Fibroblast of gingiva (primary cell): ENCODE data around the gene GUCA2B.

Experiments
- DNase-seq: peaks from one replicate; pipeline ENCODE4 v3.0.0-alpha.2; 2011; ENCODE audit warnings: low read depth

The GUCA2B gene

DNA sequence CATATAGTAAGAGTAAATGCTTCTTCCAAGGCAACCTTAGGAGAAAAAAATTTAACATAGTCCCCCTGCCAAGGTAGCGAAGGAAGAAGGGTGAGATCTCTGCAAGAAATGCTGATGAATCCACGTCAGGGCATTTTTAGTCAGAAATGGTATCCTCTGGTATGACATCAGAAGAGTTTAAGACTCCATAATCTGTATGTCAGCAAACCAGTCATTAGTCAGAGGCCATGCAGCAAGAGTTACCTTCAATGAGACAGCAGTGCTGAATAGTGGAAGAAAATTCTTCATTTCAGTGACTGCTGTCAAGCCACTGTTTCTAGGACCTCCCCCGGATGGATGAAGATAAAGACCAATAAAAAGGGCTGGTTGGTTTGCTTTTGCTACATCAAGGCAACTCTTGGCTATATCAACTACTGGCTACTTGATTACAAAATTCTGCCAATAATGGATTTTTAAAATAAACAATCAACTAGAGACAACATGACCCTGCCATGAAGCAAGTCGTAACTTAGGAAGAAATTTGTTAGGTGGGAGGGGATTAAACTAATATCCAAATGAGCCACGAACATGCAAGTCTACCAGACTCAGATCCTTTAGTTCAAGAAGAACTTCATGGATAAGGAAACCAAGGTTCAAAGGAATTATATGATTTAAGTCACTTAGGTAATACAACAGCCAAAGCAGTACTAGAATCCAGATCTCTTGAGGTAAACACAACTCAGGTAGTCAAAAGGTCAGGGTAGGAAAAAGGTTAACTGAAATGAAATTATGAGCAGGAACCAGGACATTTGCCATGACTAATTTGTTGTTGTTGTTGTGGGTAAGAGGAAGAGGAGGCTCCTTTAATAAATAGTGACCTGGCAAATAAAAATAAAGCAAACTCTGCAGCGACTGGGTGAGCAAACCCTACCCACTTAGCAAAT is 37.0 kb downstream of the GUCA2B start:
- DNase-seq, result no peak

DNA sequence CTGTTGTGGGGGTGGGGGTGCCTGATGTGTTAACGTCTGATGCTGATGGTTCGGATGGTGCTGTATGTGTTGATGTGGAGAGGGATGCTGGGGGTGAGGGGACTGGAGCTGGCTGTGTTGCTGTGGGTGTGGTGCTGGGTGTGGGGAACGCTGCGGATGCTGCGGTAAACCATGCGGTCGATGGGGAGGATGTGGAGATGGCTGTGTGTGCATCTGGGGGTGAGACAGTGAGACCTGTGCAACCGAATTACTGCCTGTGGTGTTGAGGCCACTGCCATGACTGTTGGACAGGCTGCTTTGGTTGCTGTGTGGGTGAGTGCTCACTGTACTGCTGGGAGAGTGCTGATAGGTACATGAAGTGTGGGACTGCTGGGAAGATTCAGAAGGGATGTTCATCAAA is 38.1 kb downstream of the GUCA2B start:
- no peak for DNase-seq

DNA sequence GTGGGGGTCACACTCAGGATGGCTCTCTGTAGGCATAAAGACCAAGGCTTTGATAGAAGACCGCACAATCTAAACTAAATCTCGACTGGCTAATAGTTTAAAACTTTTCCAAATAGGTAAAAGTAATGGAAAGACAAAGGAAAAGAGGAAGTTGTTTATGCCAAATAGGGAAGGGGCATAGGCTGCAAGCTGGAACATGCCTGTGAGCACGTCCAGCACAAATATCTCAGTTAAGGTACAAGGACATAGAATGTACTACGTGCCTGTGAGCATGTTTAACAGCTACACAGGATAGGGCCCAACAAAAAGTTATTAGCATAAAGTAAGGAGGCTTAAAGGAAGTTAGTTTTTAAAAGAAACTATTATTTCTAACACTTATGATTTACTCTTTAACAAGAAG is 38.9 kb downstream of the GUCA2B start:
- no peak for DNase-seq

DNA sequence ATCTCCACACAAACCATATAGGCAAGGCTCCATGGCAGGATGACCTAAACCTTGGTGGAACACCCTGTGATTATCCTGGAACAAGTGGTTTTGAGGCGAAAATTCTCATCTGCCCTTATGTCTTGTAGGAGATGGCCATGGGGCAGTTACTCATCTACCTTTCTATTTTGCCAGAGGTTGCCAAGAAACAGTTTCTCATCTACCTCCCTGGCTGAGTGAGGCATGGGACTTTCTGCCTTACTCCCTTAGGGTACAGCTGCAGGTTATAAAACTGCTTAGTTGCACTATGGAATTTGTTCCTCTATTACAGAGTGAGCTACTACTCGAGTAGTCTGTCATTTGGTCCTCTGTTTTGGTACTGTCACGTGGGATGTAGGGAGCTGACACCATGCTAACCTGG is 42.6 kb downstream of the GUCA2B start:
- no peak for DNase-seq

DNA sequence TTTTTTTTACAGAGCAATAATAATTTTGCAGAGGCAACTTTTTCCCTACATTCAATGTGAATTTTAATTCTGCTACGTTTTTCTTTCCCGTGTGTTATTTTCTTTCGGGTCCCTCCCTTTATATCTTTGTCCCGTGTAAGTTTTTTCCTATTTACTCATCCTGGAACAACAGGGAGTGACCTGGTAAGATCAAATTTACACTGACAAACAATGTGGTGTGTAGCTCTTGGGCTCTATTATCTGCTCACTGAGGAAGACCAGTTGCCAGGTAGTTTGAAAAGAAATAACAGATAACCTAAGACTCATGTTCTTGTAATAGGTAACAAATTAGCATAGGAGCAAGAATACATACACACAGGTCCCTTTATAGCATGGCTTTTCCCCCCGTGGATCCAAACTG is 45.0 kb downstream of the GUCA2B start:
- no peak for DNase-seq

DNA sequence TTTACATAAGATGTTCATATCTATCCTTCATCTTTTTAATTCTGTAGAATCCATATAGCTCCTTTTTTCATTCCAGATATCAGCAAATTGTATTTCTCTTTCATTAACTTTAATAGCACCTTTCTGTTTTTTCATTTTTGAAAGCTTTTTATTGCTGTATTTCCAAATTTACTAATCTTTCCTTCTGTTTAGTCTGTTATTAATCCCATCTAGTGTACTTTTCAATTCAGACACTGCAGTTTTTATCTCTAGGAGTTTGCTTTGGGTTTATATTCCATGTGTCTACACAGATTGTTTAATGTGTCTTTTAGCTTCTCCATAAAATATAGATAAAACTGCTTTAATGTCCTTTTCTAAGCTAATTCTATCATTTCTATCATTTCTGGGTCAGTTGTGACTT is 48.8 kb downstream of the GUCA2B start:
- DNase-seq, result no peak
